Activated CD8-positive, alpha-beta memory T cell treated with anti-CD3 and anti-CD28 coated beads, Interleukin-2, amount 10 ng/mL, durations not matched to agents 7 days and 5 days (primary cell): Measurements from ENCODE around the gene SLC30A10. TPM values are rescaled to one million over a fixed set of nuclear protein-coding genes. Genes with fewer than 3 reads are reported as not detected.
"Not testable (repeated sequence)": the region's sequence is repeated elsewhere in the genome, so short reads cannot be mapped to it uniquely, and the experiment has no call there.

Source experiments
- ATAC-seq: fragments of 150-1000 bp; cut with Tn5 transposase; one replicate; pipeline ENCODE4 v1.10.0; 2021; ENCODE audit warnings: moderate library complexity
- CTCF ChIA-PET: fragments of 350-600 bp; sonication (Branson Sonifier 250); formaldehyde crosslinking; loops from one replicate; lab custom pipeline; 2021; ENCODE audit warnings: antibody characterized with exemption; lab: Charles Lee
- DNase-seq: peaks from one replicate; pipeline ENCODE4 v3.0.0-alpha.2; 2020
- H3K27ac Mint-ChIP-seq: one replicate; pipeline ENCODE4 v1.8.0; 2021; ENCODE audit warnings: mild to moderate bottlenecking, mixed read lengths
- H3K27me3 Mint-ChIP-seq: one replicate; pipeline ENCODE4 v1.8.0; 2021; ENCODE audit warnings: mixed read lengths
- H3K36me3 Mint-ChIP-seq: one replicate; pipeline ENCODE4 v1.8.0; 2021; ENCODE audit warnings: mild to moderate bottlenecking, mixed read lengths
- H3K4me1 Mint-ChIP-seq: one replicate; pipeline ENCODE4 v1.8.0; 2021; ENCODE audit warnings: mixed read lengths
- H3K4me3 Mint-ChIP-seq: one replicate; pipeline ENCODE4 v1.8.0; 2021; ENCODE audit warnings: mild to moderate bottlenecking, moderate library complexity, mixed read lengths
- H3K9me3 Mint-ChIP-seq: one replicate; pipeline ENCODE4 v1.8.0; 2022; ENCODE audit warnings: low read depth, mixed read lengths
- total RNA-seq, 2 experiments: library from RNA; stranded (reverse); gene quantifications; one replicate each; pipeline ENCODE4 v1.2.3, GENCODE V29; 2021

Gene SLC30A10
- total RNA-seq = not detected

DNA sequence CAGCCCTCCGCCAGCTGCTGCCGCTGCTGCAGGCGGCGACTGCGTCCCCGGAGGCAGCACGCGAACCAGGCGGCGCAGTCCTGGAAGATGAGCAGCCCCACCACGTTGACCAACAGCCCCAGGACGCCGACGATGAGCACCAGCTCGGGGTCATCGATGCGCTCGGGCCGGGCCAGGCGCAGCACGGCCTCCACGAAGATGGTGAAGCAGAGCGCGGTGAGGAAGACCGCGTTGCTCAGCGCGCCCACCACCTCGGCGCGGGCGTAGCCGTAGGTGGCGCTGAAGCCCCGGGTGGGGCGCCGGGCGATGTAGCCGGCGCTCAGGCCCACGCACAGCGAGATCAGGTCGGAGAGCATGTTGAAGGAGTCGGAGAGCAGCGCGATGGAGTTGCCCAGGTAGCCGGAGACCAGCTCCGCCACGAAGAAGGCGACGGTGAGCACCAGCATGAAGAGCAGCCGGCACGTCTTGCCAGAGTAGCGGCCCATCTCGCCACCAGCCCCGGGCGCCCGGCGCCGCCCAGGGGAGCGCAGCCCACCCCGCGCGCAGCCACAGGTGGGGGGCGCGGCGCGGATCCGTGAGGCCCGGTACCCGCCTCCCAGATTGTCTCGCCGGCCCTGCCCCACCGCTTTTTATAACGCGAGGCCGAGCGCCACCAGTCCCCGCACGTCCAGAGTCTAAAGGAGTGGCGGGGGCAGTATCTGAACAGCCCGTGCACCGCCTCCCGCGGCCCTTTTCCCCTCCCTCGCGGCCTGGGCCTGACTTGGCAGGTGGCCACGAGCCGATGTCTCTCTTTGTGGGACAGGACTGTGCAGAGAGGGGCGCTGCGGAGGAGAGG, at the start of gene SLC30A10:
Gene SLC30A10 (minus strand): TSS at position 602 of the 835 bp plus-strand sequence. CDS start 117 bp downstream, at position 485.
- no peaks in the 10 kb centered on the region for H3K9me3 Mint-ChIP-seq
- H3K27me3 Mint-ChIP-seq = peaks cover 55% of the 10 kb centered on the region
- CTCF ChIA-PET = no interaction called here
- no peak for DNase-seq
- peaks cover 10% of the 10 kb centered on the region for H3K4me1 Mint-ChIP-seq
- H3K4me3 Mint-ChIP-seq = peak within 1 kb of the TSS; percentile 60
- no peaks in the 10 kb centered on the region for H3K36me3 Mint-ChIP-seq
- peak; percentile 81 for ATAC-seq
- no peak within 1 kb of the TSS for H3K27ac Mint-ChIP-seq

DNA sequence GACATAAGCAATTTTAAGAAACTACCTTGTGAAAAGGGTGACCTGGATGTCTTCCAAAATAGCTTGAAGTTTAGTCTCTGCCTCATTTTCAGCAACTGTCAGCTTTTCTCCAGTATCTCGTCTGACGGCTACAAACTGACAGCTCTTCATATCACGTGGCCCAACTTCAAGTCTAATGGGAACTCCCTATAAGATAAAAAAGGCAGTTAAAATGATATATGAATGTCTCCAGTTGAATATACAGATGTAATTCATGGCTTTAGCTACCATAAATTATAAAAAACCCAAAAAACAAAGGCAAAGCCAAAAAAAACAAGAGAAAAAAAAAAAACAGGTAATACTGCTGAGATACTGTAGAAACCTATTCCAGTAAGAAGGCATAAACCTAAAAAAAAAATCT, 44.9 kb upstream of the SLC30A10 start:
- CTCF ChIA-PET = no interaction called here
- Mint-ChIP-seq H3K36me3 (peaks cover 47% of the 10 kb centered on the region), H3K9me3 (no peaks in the 10 kb centered on the region), H3K4me3 (no peak overlapping the region), H3K4me1 (peaks cover 4% of the 10 kb centered on the region), H3K27me3 (no peaks in the 10 kb centered on the region), H3K27ac (no peak overlapping the region)
- ATAC-seq (no peak), DNase-seq (no peak)

DNA sequence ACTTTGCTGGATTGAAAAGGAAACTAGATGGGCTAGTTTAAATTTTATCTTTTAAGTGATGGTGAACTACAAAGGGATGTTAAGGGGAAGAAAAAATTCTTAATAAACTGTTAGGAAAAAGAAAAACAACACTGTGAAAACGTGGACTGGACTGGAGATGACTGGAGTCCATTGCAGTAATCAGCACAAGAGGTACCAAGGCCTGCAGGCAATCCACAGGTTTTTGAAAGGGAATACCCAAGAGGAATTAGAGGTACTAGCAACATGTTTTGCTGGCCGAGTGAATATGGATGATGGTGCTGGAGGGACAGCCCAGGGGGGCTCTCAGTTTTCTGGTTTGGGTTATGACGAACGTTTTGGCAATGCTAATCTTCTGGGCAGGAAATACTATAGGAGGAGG, 39.0 kb upstream of the SLC30A10 start:
- H3K27ac Mint-ChIP-seq = no peak overlapping the region
- no peaks in the 10 kb centered on the region for H3K27me3 Mint-ChIP-seq
- H3K4me3 Mint-ChIP-seq = no peak overlapping the region
- ATAC-seq = no peak
- H3K4me1 Mint-ChIP-seq = peaks cover 12% of the 10 kb centered on the region
- H3K9me3 Mint-ChIP-seq = no peaks in the 10 kb centered on the region
- CTCF ChIA-PET = no interaction called here
- no peak for DNase-seq
- peaks cover 35% of the 10 kb centered on the region for H3K36me3 Mint-ChIP-seq

DNA sequence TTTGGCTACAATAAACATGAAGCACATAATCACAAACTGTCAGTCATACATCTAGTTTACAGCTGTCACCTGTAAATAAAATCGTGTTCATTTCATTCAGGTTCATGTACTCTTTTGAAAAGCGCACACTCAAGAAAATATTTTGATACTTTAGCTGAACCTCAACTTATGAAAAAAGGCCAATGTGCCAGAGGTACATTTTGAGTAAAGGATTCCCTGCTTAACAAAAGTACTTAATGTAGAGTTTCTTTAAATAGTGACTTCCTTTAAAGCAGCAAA, 37.7 kb upstream of the SLC30A10 start:
- H3K4me1 Mint-ChIP-seq = peaks cover 12% of the 10 kb centered on the region
- H3K27me3 Mint-ChIP-seq = no peaks in the 10 kb centered on the region
- CTCF ChIA-PET = no interaction called here
- ATAC-seq (no peak), DNase-seq (no peak)
- peaks cover 30% of the 10 kb centered on the region for H3K36me3 Mint-ChIP-seq
- H3K4me3 Mint-ChIP-seq = no peak overlapping the region
- H3K27ac Mint-ChIP-seq = no peak overlapping the region
- H3K9me3 Mint-ChIP-seq = no peaks in the 10 kb centered on the region

DNA sequence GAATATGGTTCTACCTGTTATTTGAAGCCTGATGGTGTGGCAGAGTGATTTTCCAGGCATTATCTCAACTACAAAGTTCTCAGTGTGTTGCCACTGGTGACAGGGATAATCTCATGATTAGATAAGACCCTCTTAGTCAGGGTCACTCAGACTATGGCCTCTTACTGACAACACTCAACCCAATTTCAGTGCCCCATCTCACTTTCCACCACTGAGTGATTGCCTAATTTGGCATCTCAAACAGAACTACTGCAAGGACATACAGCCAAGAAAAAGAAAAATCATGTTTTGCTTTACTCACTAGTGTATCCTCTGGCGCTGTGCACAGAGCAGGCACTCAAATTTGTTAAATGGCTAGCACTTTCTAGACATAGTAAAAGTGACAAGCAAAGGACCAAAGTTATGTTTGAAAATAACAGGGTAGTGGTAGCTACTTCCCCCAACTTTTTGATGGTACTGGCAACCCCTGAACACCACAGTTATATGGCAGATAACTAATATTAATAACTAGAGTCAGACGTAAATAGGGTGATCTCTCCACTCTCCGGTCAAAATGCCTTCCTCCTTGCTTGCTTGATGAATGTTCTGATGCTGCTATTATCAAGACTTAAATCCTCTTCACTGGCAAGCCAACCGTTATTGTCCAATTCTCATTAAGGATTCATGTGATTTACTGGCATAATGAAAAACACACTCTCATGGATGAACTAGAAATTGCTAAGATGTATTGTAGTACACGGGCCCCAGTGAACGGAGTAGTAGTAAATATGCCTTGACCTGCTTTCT, 37.1 kb upstream of the SLC30A10 start:
- peaks cover 29% of the 10 kb centered on the region for H3K36me3 Mint-ChIP-seq
- CTCF ChIA-PET = no interaction called here
- no peak overlapping the region for H3K4me3 Mint-ChIP-seq
- DNase-seq = no peak
- no peaks in the 10 kb centered on the region for H3K27me3 Mint-ChIP-seq
- ATAC-seq = no peak
- H3K9me3 Mint-ChIP-seq = no peaks in the 10 kb centered on the region
- no peak overlapping the region for H3K27ac Mint-ChIP-seq
- peaks cover 12% of the 10 kb centered on the region for H3K4me1 Mint-ChIP-seq

DNA sequence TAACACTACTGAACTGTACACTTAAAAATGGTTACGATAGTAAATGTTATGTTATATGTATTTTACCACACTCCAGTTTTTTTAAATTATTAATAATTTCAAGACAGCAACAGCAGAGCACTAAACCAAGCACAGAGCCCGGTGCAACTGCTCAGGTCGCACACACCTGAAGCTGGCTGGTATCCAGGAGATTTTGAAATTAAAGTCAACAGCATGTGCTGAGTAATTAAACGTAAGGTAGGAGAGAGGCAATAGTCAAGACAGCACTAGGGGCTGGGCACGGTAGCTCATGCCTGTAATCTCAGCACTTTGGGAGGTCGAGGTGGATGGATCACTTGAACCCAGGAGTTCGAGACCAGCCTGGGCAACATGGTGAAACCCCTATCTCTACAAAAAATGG, 35.1 kb upstream of the SLC30A10 start:
- DNase-seq = no peak
- Mint-ChIP-seq H3K4me3 (no peak overlapping the region), H3K9me3 (no peaks in the 10 kb centered on the region), H3K27me3 (no peaks in the 10 kb centered on the region), H3K27ac (no peak overlapping the region), H3K4me1 (peaks cover 12% of the 10 kb centered on the region), H3K36me3 (peaks cover 16% of the 10 kb centered on the region)
- no peak for ATAC-seq
- CTCF ChIA-PET = interaction anchor here (1.0 kb wide), 1 partner anchor 160 kb away, joined by 3 read pairs; no protein-coding TSS in a partner anchor

DNA sequence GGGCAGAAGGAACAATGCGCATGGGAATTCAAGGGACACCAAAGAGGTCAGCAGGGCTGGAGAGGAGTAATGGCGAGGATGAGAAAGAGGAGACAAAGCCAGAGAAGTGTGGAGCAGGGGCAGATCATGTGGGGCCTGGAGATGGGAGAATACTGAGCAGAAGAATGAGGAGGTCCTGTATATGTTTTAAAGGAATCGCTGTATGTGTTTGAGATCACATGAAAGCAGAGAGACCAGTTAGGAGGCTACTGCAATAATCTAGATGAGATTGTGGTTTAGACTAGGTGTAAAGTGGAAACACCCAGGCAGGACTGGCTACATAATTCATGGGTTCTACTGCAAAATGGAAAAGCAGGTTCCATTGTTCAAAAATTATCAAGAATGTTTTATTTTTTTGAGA, 33.3 kb upstream of the SLC30A10 start:
- no peak overlapping the region for H3K4me3 Mint-ChIP-seq
- CTCF ChIA-PET = no interaction called here
- no peaks in the 10 kb centered on the region for H3K27me3 Mint-ChIP-seq
- H3K36me3 Mint-ChIP-seq = no peaks in the 10 kb centered on the region
- DNase-seq (no peak), ATAC-seq (peak; percentile 52)
- no peak overlapping the region for H3K27ac Mint-ChIP-seq
- no peaks in the 10 kb centered on the region for H3K9me3 Mint-ChIP-seq
- H3K4me1 Mint-ChIP-seq = no peaks in the 10 kb centered on the region

DNA sequence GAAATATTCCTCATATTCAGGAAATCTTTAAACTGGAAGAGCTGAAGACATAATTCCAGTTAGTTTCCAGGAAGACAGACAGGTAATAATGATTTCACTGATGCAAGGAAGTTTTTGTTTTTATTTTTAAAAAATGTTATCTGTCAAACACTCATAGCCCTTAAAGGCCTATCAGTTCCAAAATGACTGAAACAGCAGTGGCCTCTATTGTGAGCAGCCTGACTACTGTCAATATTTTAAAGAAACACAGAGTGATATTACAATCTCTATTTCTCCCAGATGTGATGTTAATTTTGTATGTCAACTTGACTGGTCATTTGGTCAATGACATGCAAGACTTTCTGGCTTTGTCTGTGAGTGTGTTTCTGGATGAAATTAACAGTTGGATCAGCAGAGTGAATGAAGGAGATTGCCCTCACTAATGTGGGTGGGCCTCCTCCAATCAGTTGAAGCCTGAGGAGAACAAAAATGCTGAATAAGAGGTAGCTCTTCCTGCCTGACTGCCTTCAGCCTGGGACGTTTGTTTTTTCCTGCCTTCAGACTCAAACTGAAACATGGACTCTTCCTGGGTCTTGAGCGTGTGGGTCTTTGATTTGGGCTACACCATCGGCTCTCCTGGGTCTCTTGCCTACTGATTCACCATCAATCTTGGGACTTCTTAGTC, 31.3 kb upstream of the SLC30A10 start:
- CTCF ChIA-PET = no interaction called here
- Mint-ChIP-seq H3K4me3 (no peak overlapping the region), H3K36me3 (no peaks in the 10 kb centered on the region), H3K27me3 (peaks cover 4% of the 10 kb centered on the region), H3K27ac (no peak overlapping the region), H3K9me3 (no peaks in the 10 kb centered on the region), H3K4me1 (no peaks in the 10 kb centered on the region)
- DNase-seq = no peak
- ATAC-seq = peak; percentile 69

DNA sequence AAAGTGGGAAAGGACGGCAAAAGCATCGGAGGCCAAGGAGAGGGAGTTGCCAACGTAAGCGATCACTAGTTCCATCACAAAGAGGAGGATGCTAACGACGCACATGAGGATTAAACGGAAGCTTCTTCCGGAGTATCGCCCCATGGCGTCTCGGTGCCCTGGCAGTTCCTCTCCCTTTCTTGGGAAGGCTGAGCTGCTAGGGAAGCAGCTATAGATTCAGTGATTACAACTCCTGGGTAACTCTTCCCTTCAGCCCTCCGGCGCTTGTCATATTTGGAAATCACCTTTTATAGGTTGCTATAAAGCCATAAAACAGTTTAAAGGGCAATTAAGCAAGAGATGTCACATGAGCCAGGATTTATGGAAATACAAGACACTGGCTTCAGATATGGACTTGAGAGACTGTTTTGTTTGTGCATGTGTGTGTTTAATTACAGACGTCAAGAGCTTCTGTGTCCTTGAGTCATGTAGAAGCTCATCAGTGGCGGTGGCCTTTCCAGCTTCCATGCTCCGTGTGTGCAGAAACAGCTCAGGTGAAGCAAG, 30.6 kb upstream of the SLC30A10 start:
- Mint-ChIP-seq H3K9me3 (no peaks in the 10 kb centered on the region), H3K36me3 (no peaks in the 10 kb centered on the region), H3K4me3 (no peak overlapping the region), H3K4me1 (no peaks in the 10 kb centered on the region), H3K27me3 (peaks cover 6% of the 10 kb centered on the region), H3K27ac (no peak overlapping the region)
- DNase-seq (no peak), ATAC-seq (no peak)
- CTCF ChIA-PET = no interaction called here

DNA sequence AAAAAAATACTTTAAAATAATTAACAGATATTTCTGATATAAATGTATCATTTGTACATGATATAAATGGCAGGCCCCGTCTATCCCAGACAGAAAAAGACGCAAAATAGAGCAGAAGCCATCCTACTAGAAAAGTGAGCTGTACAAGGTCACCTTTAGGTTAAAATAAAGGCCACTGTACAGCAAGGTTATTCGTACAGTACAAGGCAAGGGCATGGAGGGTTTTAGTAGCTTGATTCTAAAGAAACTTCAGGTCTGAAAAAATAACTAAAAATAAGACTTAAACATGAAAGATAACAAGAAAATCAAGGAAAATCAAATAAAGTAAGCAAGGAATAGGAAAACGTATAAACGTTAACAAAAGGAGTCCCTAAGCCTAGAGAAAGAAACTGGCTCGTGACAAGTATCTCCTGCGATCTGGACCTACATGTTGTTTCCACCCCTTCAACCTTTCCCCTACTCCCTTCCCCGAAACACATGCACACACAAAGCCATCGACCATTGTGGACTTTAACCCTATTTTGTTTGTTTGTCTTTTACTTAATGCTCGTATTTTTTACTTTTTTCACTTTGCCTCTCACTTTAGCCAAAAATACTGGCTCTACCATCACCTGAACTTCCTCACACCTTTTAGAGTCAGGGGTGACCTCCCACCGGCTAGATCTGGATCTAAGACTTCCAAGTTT, 26.5 kb upstream of the SLC30A10 start:
- Mint-ChIP-seq H3K4me3 (no peak overlapping the region), H3K9me3 (no peaks in the 10 kb centered on the region), H3K27me3 (peaks cover 7% of the 10 kb centered on the region), H3K36me3 (no peaks in the 10 kb centered on the region), H3K4me1 (no peaks in the 10 kb centered on the region), H3K27ac (no peak overlapping the region)
- ATAC-seq (no peak), DNase-seq (no peak)
- CTCF ChIA-PET = no interaction called here

DNA sequence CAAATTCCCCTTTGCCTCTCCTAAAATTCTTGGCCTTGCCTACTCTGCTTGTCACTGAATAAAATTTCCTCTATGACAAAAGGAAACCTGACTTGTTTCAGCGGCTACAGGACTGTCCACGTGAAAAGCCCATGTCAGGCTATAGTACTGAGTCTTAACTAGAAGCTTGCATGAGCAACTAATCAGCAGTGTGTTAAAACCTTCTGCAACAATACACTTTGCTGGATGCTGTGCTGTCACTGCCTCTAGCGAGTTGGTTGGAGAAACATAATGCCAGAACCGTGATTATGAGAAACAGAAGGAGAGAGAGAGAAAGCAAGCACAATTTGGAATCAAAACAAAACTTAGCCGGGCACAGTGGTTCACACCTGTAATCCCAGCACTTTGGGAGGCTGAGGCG, 25.7 kb upstream of the SLC30A10 start:
- Mint-ChIP-seq H3K4me1 (no peaks in the 10 kb centered on the region), H3K4me3 (no peak overlapping the region), H3K9me3 (no peaks in the 10 kb centered on the region), H3K27ac (no peak overlapping the region), H3K36me3 (no peaks in the 10 kb centered on the region), H3K27me3 (peaks cover 7% of the 10 kb centered on the region)
- CTCF ChIA-PET = no interaction called here
- ATAC-seq = no peak
- no peak for DNase-seq

DNA sequence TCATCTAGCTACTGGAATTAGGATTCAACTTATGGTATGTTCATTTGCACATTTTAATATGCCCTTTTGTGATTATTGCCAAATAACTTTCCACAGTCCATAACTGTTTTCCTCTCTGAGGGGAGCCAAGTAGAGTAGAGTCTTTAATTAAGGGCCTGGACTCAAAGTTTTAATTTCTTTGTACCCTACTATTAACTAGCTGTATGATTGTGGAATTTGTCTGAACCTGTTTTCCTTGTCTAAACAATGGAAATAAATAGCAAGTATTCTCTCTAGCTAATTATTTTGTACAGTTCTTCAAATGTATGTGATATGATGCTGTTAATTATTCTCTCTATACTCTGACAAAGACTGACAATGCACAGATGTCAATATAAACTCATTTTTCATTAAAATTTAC, 24.0 kb upstream of the SLC30A10 start:
- Mint-ChIP-seq H3K9me3 (no peaks in the 10 kb centered on the region), H3K27ac (no peak overlapping the region), H3K4me3 (no peak overlapping the region), H3K4me1 (no peaks in the 10 kb centered on the region), H3K27me3 (peaks cover 7% of the 10 kb centered on the region), H3K36me3 (no peaks in the 10 kb centered on the region)
- DNase-seq = no peak
- no peak for ATAC-seq
- CTCF ChIA-PET = no interaction called here

DNA sequence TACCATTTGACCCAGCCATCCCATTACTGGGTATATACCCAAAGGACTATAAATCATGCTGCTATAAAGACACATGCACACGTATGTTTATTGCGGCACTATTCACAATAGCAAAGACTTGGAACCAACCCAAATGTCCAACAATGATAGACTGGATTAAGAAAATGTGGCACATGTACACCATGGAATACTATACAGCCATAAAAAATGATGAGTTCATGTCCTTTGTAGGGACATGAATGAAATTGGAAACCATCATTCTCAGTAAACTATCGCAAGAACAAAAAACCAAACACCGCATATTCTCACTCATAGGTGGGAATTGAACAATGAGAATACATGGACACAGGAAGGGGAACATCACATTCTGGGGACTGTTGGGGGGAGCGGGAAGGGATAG, 20.9 kb upstream of the SLC30A10 start:
- H3K4me1 Mint-ChIP-seq, CTCF ChIA-PET, H3K36me3 Mint-ChIP-seq, ATAC-seq, DNase-seq, H3K27ac Mint-ChIP-seq, H3K4me3 Mint-ChIP-seq, H3K9me3 Mint-ChIP-seq: not testable (repeated sequence)
- peaks cover 12% of the 10 kb centered on the region for H3K27me3 Mint-ChIP-seq
